Small intestine (tissue), 7 donors: ENCODE results near the gene OMD. TPM values are rescaled to one million over a fixed set of nuclear protein-coding genes. Genes with fewer than 3 reads are reported as not detected.
A peak's percentile ranks its signal among the peaks of the same experiment; 100 is the strongest.

Experiments
- DNase-seq, 2 donors: peaks; one replicate each; pipeline versions ENCODE4 v3.0.0 to v3.0.0-alpha.2; 2013
- FAIRE-seq: peaks from 2 replicates; lab custom pipeline; 2012; peaks lifted over from hg19 to GRCh38; lab: Jason Lieb, UNC
- H3K27ac ChIP-seq, 3 donors: one replicate each; pipeline ENCODE4 v1.5.1; 2013; ENCODE audit warnings: low read length in 2 of 3, mild to moderate bottlenecking in 2 of 3, control low read depth in 1 of 3, inconsistent platforms in 1 of 3, low read depth in 1 of 3, moderate library complexity in 1 of 3
- H3K27me3 ChIP-seq, 3 donors: one replicate each; pipeline ENCODE4 v1.6.1; 2013; ENCODE audit warnings: low read length in 3 of 3, inconsistent platforms in 1 of 3; ENCODE audit not compliant: control insufficient read depth in 3 of 3, insufficient read depth in 3 of 3
- H3K36me3 ChIP-seq, 3 donors: one replicate each; pipeline ENCODE4 v1.6.1; 2013; ENCODE audit warnings: low read length in 3 of 3, inconsistent platforms in 1 of 3, low read depth in 1 of 3, mild to moderate bottlenecking in 1 of 3, moderate library complexity in 1 of 3; ENCODE audit not compliant: control insufficient read depth in 3 of 3, insufficient read depth in 2 of 3
- H3K4me1 ChIP-seq, 3 donors: one replicate each; pipeline ENCODE4 v1.6.1; 2013; ENCODE audit warnings: low read length in 2 of 3, inconsistent platforms in 1 of 3, low read depth in 1 of 3, mild to moderate bottlenecking in 1 of 3, moderate library complexity in 1 of 3; ENCODE audit not compliant: control insufficient read depth in 3 of 3, insufficient read depth in 2 of 3
- H3K4me3 ChIP-seq, 3 donors: one replicate each; pipeline ENCODE4 v1.5.1; 2013; ENCODE audit warnings: low read length in 3 of 3, control low read depth in 1 of 3, inconsistent platforms in 1 of 3, low read depth in 1 of 3, mild to moderate bottlenecking in 1 of 3, moderate library complexity in 1 of 3
- H3K9me3 ChIP-seq, 2 donors: one replicate each; pipeline ENCODE4 v1.6.1; 2013; ENCODE audit warnings: low read depth in 1 of 2, low read length in 1 of 2; ENCODE audit not compliant: control insufficient read depth in 2 of 2, insufficient read depth in 1 of 2
- WGBS, 3 donors: extraction: QIAGEN DNeasy Blood & Tissue Kit; methylation state at CpG; one replicate each; pipeline ENCODE4 v1.1.7; 2013; 5-methylcytosine and 5-hydroxymethylcytosine counted together
- polyA plus RNA-seq, 4 donors: library from polyadenylated mRNA; stranded (reverse) in 3 of 4; unstranded in 1 of 4; fragments of 200-250 nt in 3 of 4; fragments of 120-200 nt in 1 of 4; gene quantifications; one replicate each; pipeline versions ENCODE4 v1.2.1 to v1.2.3, GENCODE V29; 2013
- donor health status: healthy with polysubstance abuse.
- donor health status: control.
- donor health status: control.
- donor health status: Bipolar disorder and iron deficiency.
- donor health status: healthy.

The OMD gene
- polyA plus RNA-seq, 4 donors, result 0.10 to 3.6 (median 0.27) TPM; not detected in 1

GRCh38 chr9:92446536-92446935 is 22.3 kb upstream of the OMD start:
- no peaks in the 10 kb centered on the region for H3K27me3 ChIP-seq
- no peak overlapping the region for H3K27ac ChIP-seq
- H3K4me1 ChIP-seq, result no peaks in the 10 kb centered on the region
- H3K9me3 ChIP-seq, result no peaks in the 10 kb centered on the region
- H3K4me3 ChIP-seq, result no peak overlapping the region
- no peaks in the 10 kb centered on the region for H3K36me3 ChIP-seq
- FAIRE-seq, result no peak
- DNase-seq, result no peak

- no peaks in the 10 kb centered on the region for H3K9me3 ChIP-seq
- FAIRE-seq (no peak), DNase-seq (no peak)
- no peaks in the 10 kb centered on the region for H3K36me3 ChIP-seq
- H3K27ac ChIP-seq, result no peak overlapping the region
- H3K27me3 ChIP-seq, result no peaks in the 10 kb centered on the region
- no peaks in the 10 kb centered on the region for H3K4me1 ChIP-seq
- 87 to 91% (median 91%) methylated on average over 4 of the region's 4 CpGs for WGBS, 3 donors
- H3K4me3 ChIP-seq, result no peak overlapping the region
These were observed 20.6 kb upstream of the OMD start for GRCh38 chr9:92444841-92445240.

GRCh38 chr9:92440751-92441046 is 16.4 kb upstream of the OMD start:
- FAIRE-seq (no peak), DNase-seq (no peak)
- H3K27ac ChIP-seq, result no peak overlapping the region
- no peaks in the 10 kb centered on the region for H3K27me3 ChIP-seq
- 73 to 85% (median 74%) methylated on average over 6 of the region's 6 CpGs for WGBS, 3 donors
- no peak overlapping the region for H3K4me3 ChIP-seq
- no peaks in the 10 kb centered on the region for H3K4me1 ChIP-seq
- no peaks in the 10 kb centered on the region for H3K9me3 ChIP-seq
- H3K36me3 ChIP-seq, result no peaks in the 10 kb centered on the region

GRCh38 chr9:92439921-92440750 is 15.9 kb upstream of the OMD start:
- Histone ChIP-seq H3K27me3 (no peaks in the 10 kb centered on the region), H3K27ac (no peak overlapping the region), H3K4me1 (no peaks in the 10 kb centered on the region), H3K4me3 (no peak overlapping the region), H3K9me3 (no peaks in the 10 kb centered on the region), H3K36me3 (no peaks in the 10 kb centered on the region)
- DNase-seq, result no peak
- no peak for FAIRE-seq
- WGBS, 3 donors, result 82 to 85% (median 83%) methylated on average over 5 of the region's 5 CpGs

- Histone ChIP-seq H3K9me3 (no peaks in the 10 kb centered on the region), H3K4me3 (no peak overlapping the region), H3K4me1 (no peaks in the 10 kb centered on the region), H3K27ac (no peak overlapping the region), H3K36me3 (no peaks in the 10 kb centered on the region), H3K27me3 (no peaks in the 10 kb centered on the region)
- DNase-seq (peak in 1 of 2 donors; percentile 16), FAIRE-seq (peak; percentile 76)
- 79 to 85% (median 84%) methylated on average over 5 of the region's 5 CpGs for WGBS, 3 donors
These were observed 14.7 kb upstream of the OMD start for GRCh38 chr9:92438900-92439526.

- Histone ChIP-seq H3K4me1 (no peaks in the 10 kb centered on the region), H3K4me3 (no peak overlapping the region), H3K36me3 (no peaks in the 10 kb centered on the region), H3K9me3 (no peaks in the 10 kb centered on the region), H3K27ac (no peak overlapping the region), H3K27me3 (no peaks in the 10 kb centered on the region)
- 77 to 92% (median 81%) methylated on average over 1 of the region's 1 CpG for WGBS, 3 donors
- FAIRE-seq (no peak), DNase-seq (no peak)
These were observed 11.0 kb upstream of the OMD start for GRCh38 chr9:92435263-92435662.

- Histone ChIP-seq H3K27ac (no peak overlapping the region), H3K27me3 (no peaks in the 10 kb centered on the region), H3K9me3 (peaks cover 0 to 2% of the 10 kb centered on the region in 2 donors), H3K4me3 (no peak overlapping the region), H3K4me1 (no peaks in the 10 kb centered on the region), H3K36me3 (no peaks in the 10 kb centered on the region)
- FAIRE-seq (no peak), DNase-seq (no peak)
- 82 to 94% (median 92%) methylated on average over 5 of the region's 5 CpGs for WGBS, 3 donors
These were observed 8.8 kb upstream of the OMD start for GRCh38 chr9:92432972-92433548.

GRCh38 chr9:92432350-92432749 is 8.1 kb upstream of the OMD start:
- Histone ChIP-seq H3K4me3 (no peak overlapping the region), H3K27me3 (no peaks in the 10 kb centered on the region), H3K9me3 (peaks cover 0 to 2% of the 10 kb centered on the region in 2 donors), H3K36me3 (no peaks in the 10 kb centered on the region), H3K4me1 (no peaks in the 10 kb centered on the region), H3K27ac (no peak overlapping the region)
- no peak for DNase-seq
- 74 to 83% (median 74%) methylated on average over 5 of the region's 5 CpGs for WGBS, 3 donors
- FAIRE-seq, result no peak
